Pancreas (tissue), 10 donors: ENCODE measurements around the gene CACNB3. TPM values are rescaled to one million over a fixed set of nuclear protein-coding genes. Genes with fewer than 3 reads are reported as not detected.
"Not testable (repeated sequence)": the region's sequence is repeated elsewhere in the genome, so short reads cannot be mapped to it uniquely, and the experiment has no call there.

Experiments
- ATAC-seq, 4 donors: fragments of 200-7000 bp; cut with Tn5 transposase; one replicate each; pipeline versions ENCODE4 v1.8.0 to v1.9.1; 2020; ENCODE audit warnings: mild to moderate bottlenecking in 4 of 4, moderate library complexity in 4 of 4
- DNase-seq, 6 donors: peaks; one replicate each; pipeline ENCODE4 v3.0.0-alpha.2; 2020
- FAIRE-seq: peaks from 2 replicates; lab custom pipeline; 2012; peaks lifted over from hg19 to GRCh38; lab: Jason Lieb, UNC
- H3K27ac ChIP-seq, 4 donors: fragments of 200-600 bp; sonication (generic); 1 replicate in 3 of 4; 2 replicates in 1 of 4; pipeline versions ENCODE4 v1.5.0 to v1.8.0; 2020
- H3K27me3 ChIP-seq, 4 donors: fragments of 200-600 bp; one replicate each; pipeline ENCODE4 v1.8.0; 2021
- H3K36me3 ChIP-seq, 3 donors: fragments of 200-600 bp; sonication (generic) in 1 of 3; one replicate each; pipeline versions ENCODE4 v1.5.0 to v1.8.0; 2020 to 2021
- H3K4me1 ChIP-seq, 3 donors: fragments of 200-600 bp; one replicate each; pipeline ENCODE4 v1.8.0; 2021
- H3K4me3 ChIP-seq, 4 donors: fragments of 200-600 bp; sonication (generic) in 2 of 4; one replicate each; pipeline versions ENCODE4 v1.5.0 to v1.8.0; 2020 to 2021
- H3K9me3 ChIP-seq, 4 donors: fragments of 200-600 bp; one replicate each; pipeline ENCODE4 v1.8.0; 2021
- CTCF ChIP-seq, 4 donors: fragments of 200-600 bp; sonication (generic) in 3 of 4; IDR thresholded peaks; one replicate each; pipeline versions ENCODE4 v1.5.0 to v1.8.0; 2021; ENCODE audit warnings: antibody characterized with exemption in 4 of 4
- WGBS, 2 donors: extraction: QIAGEN DNeasy Blood & Tissue Kit; methylation state at CpG; one replicate each; pipeline ENCODE4 v1.1.7; 2013; 5-methylcytosine and 5-hydroxymethylcytosine counted together
- intact Hi-C, 3 donors: fragments of 100-400 bp; cut with DNase I; formaldehyde crosslinking; loops; one replicate each; pipeline versions ENCODE4 v1.11.1 to v1.14.2; 2022
- microRNA-seq, 2 donors: library from miRNA; unstranded; fragments of <30 nt; microRNA quantifications; one replicate each; pipeline versions ENCODE4 to v1.1.0, GENCODE V29; 2019 to 2020
- polyA plus RNA-seq, 2 donors: library from polyadenylated mRNA; stranded (reverse); fragments of 200-250 nt; gene quantifications; one replicate each; pipeline ENCODE4 v1.2.3, GENCODE V29; 2013
- total RNA-seq, 6 donors: library from RNA; stranded (reverse); fragmentation: NEBNext Ultra II Directional in 4 of 6; extraction: Animal tissue kit (Norgen Biotek cat#: 25700) in 4 of 6; gene quantifications; one replicate each; pipeline versions ENCODE4 v1.2.1 to v1.2.4, GENCODE V29; 2021 to 2023
- donor health status: healthy with polysubstance abuse.
- donor health status: DM: no; HTN: no; CAD: no; lungs with moderate emphysema.
- donor health status: DM: no; HTN: no; CAD: no.
- donor health status: control.
- donor health status: control.
- donor health status: Bipolar disorder and iron deficiency.
- donor health status: DM: yes; HTN: yes; CAD: no.
- donor health status: DM: no; HTN: no; CAD: no.
- donor health status: DM: no; HTN: no; CAD: no.
- donor health status: DM: yes; HTN: yes; CAD: no.

The CACNB3 gene
- total and polyA plus RNA-seq, 8 donors: 1.3 to 16.3 (median 4.6) TPM

DNA sequence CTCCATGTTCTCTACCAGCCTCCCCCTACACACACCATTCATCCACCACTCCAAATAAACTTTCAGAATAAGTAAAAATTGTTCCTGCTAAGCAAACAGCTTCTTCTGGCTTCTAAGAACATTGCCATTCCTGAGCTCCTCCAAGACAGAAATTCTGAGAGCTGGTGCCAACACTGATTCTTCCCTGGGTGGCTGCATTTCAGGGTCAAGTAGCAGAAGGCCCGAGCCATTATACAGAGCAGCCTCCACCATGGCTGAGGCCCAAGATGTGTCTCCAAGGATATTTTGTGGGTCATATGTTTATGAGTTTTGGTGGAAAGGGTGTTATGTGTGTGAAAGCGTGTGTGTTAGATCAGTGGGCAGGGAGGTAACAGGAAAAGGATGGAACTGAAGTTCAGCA is 50.9 kb downstream of the CACNB3 start:
- no peaks in the 10 kb centered on the region for H3K27me3 ChIP-seq
- FAIRE-seq: no peak
- 67 to 77% methylated on average over 2 of the region's 2 CpGs for WGBS, 2 donors
- peaks cover 0 to 14% (median 0%) of the 10 kb centered on the region in 3 donors for H3K4me1 ChIP-seq
- intact Hi-C loops: no loop called here
- no peaks in the 10 kb centered on the region for H3K9me3 ChIP-seq
- no peak overlapping the region for H3K4me3 ChIP-seq
- no peak for TF ChIP-seq CTCF (IDR thresholded peaks at IDR 0.05)
- DNase-seq: no peak
- ATAC-seq: no peak
- no peaks in the 10 kb centered on the region for H3K36me3 ChIP-seq
- no peak overlapping the region for H3K27ac ChIP-seq

DNA sequence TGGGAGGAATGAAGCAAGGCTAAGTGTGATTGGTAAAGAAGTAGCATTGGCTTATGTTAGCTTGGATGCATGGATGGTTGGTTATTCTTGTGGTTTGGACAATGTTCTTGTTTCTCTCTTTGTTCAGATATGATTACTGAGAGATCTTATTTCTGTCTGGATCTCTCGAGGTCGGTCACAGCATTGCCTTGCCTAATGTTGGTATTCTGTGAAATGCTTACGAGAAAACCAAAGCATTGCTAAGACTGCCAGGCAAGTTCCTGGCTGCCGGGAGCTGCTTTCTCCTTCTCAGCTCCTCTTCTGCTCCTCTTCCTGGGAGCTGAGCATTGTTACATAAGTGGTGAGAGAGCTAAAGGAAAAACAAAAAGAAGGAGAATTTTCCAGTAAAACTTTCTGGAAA is 54.8 kb downstream of the CACNB3 start:
- ATAC-seq: no peak
- Histone ChIP-seq H3K4me1 (no peaks in the 10 kb centered on the region), H3K27me3 (no peaks in the 10 kb centered on the region), H3K9me3 (no peaks in the 10 kb centered on the region), H3K36me3 (no peaks in the 10 kb centered on the region), H3K27ac (no peak overlapping the region), H3K4me3 (no peak overlapping the region)
- TF ChIP-seq CTCF (IDR thresholded peaks at IDR 0.05): no peak
- intact Hi-C loops: no loop called here
- no peak for FAIRE-seq
- 75 to 79% methylated on average over 4 of the region's 4 CpGs for WGBS, 2 donors
- DNase-seq: no peak

- intact Hi-C loops, DNase-seq, H3K4me3 ChIP-seq, ATAC-seq, H3K9me3 ChIP-seq, H3K27me3 ChIP-seq, H3K36me3 ChIP-seq, FAIRE-seq, H3K4me1 ChIP-seq, H3K27ac ChIP-seq: not testable (repeated sequence)
- WGBS, 2 donors: 77 to 80% methylated on average over 8 of the region's 8 CpGs
These were observed 55.2 kb downstream of the CACNB3 start for GRCh38 chr12:48873534-48873933.

GRCh38 chr12:48875944-48876515 is 57.7 kb downstream of the CACNB3 start:
- Histone ChIP-seq H3K27ac (no peak overlapping the region), H3K27me3 (no peaks in the 10 kb centered on the region), H3K4me1 (no peaks in the 10 kb centered on the region), H3K9me3 (no peaks in the 10 kb centered on the region), H3K4me3 (no peak overlapping the region), H3K36me3 (no peaks in the 10 kb centered on the region)
- ATAC-seq (no peak), FAIRE-seq (no peak), DNase-seq (no peak)
- no peak for TF ChIP-seq CTCF (IDR thresholded peaks at IDR 0.05)
- 64 to 86% methylated on average over 4 of the region's 4 CpGs for WGBS, 2 donors
- intact Hi-C loops: no loop called here

Small RNA genes within 50 kb of the gene (microRNA-seq; reads per million reads assigned to microRNA genes)
- gene MIR4701: 0 to 0.29 reads per million in 2 donors

Other genes starting within 250 kb of the CACNB3 start
- gene LALBA, start 248.4 kb upstream of the CACNB3 start, total RNA-seq: not detected
- not detected for gene LALBA, start 248.4 kb upstream of the CACNB3 start, polyA plus RNA-seq
- gene KANSL2, start 136.3 kb upstream of the CACNB3 start, total RNA-seq: 10 to 100 TPM in 5 of 6 donors, 1 to 10 TPM in 1; 6.2 to 16.5 (median 12.1) TPM
- 10 to 100 TPM; 12.5 to 24.4 TPM for gene KANSL2, start 136.3 kb upstream of the CACNB3 start, polyA plus RNA-seq
- gene CCNT1, start 101.8 kb upstream of the CACNB3 start, total RNA-seq: 10 to 100 TPM in 5 of 6 donors, 1 to 10 TPM in 1; 7.7 to 21.2 (median 17.2) TPM
- 1 to 10 TPM; 3.7 to 6.4 TPM for gene CCNT1, start 101.8 kb upstream of the CACNB3 start, polyA plus RNA-seq
- 10 to 100 TPM; 12.9 to 29.0 (median 20.2) TPM for gene ADCY6, start 29.4 kb upstream of the CACNB3 start, total RNA-seq
- 10 to 100 TPM; 31.7 to 53.4 TPM for gene ADCY6, start 29.4 kb upstream of the CACNB3 start, polyA plus RNA-seq
- 10 to 100 TPM; 25.9 to 49.3 (median 32.1) TPM for gene DDX23, start 33.7 kb downstream of the CACNB3 start, total RNA-seq
- 10 to 100 TPM; 32.4 to 55.6 TPM for gene DDX23, start 33.7 kb downstream of the CACNB3 start, polyA plus RNA-seq
- 1 to 10 TPM in 4 of 6 donors, under 1 TPM in 2; 0.74 to 6.3 (median 1.3) TPM for gene RND1, start 47.4 kb downstream of the CACNB3 start, total RNA-seq
- gene RND1, start 47.4 kb downstream of the CACNB3 start, polyA plus RNA-seq: 1 to 10 TPM; 2.7 to 4.2 TPM
- gene FKBP11, start 107.0 kb downstream of the CACNB3 start, total RNA-seq: 100 to 1,000 TPM in 4 of 6 donors, 10 to 100 TPM in 2; 70.9 to 144 (median 127) TPM
- gene FKBP11, start 107.0 kb downstream of the CACNB3 start, polyA plus RNA-seq: 100 to 1,000 TPM in 1 of 2 donors, 10 to 100 TPM in 1; 97.3 to 155 TPM
- 10 to 100 TPM; 45.1 to 96.0 (median 61.7) TPM for gene ARF3, start 139.0 kb downstream of the CACNB3 start, total RNA-seq
- 10 to 100 TPM; 29.5 to 42.1 TPM for gene ARF3, start 139.0 kb downstream of the CACNB3 start, polyA plus RNA-seq
- under 1 TPM in 5 of 6 donors, not detected in 1; 0.08 to 0.31 (median 0.12) TPM for gene WNT10B, start 153.2 kb downstream of the CACNB3 start, total RNA-seq
- gene WNT10B, start 153.2 kb downstream of the CACNB3 start, polyA plus RNA-seq: under 1 TPM; 0.34 to 0.59 TPM
- not detected for gene WNT1, start 159.8 kb downstream of the CACNB3 start, total RNA-seq
- not detected for gene WNT1, start 159.8 kb downstream of the CACNB3 start, polyA plus RNA-seq
- gene DDN, start 180.9 kb downstream of the CACNB3 start, total RNA-seq: under 1 TPM in 3 of 6 donors, not detected in 3; 0.03 to 0.09 (median 0.06) TPM
- under 1 TPM; 0.04 to 0.12 TPM for gene DDN, start 180.9 kb downstream of the CACNB3 start, polyA plus RNA-seq
- 10 to 100 TPM; 18.2 to 29.8 (median 24.1) TPM for gene PRKAG1, start 200.3 kb downstream of the CACNB3 start, total RNA-seq
- gene PRKAG1, start 200.3 kb downstream of the CACNB3 start, polyA plus RNA-seq: 10 to 100 TPM; 27.7 to 33.4 TPM
- gene KMT2D, start 242.3 kb downstream of the CACNB3 start, total RNA-seq: 10 to 100 TPM; 35.8 to 53.0 (median 39.5) TPM
- 10 to 100 TPM; 20.0 to 79.3 TPM for gene KMT2D, start 242.3 kb downstream of the CACNB3 start, polyA plus RNA-seq